Activated CD8-positive, alpha-beta memory T cell treated with anti-CD3 and anti-CD28 coated beads, Interleukin-2, amount 10 ng/mL, durations not matched to agents 7 days and 5 days (primary cell): ENCODE data around the gene PPY. TPM values are rescaled to one million over a fixed set of nuclear protein-coding genes. Genes with fewer than 3 reads are reported as not detected.
"Not testable (repeated sequence)": the region's sequence is repeated elsewhere in the genome, so short reads cannot be mapped to it uniquely, and the experiment has no call there.

Experiments used
- ATAC-seq: fragments of 150-1000 bp; cut with Tn5 transposase; one replicate; pipeline ENCODE4 v1.10.0; 2021; ENCODE audit warnings: moderate library complexity
- CTCF ChIA-PET: fragments of 350-600 bp; sonication (Branson Sonifier 250); formaldehyde crosslinking; loops from one replicate; lab custom pipeline; 2021; ENCODE audit warnings: antibody characterized with exemption; lab: Charles Lee
- DNase-seq: peaks from one replicate; pipeline ENCODE4 v3.0.0-alpha.2; 2020
- H3K27ac Mint-ChIP-seq: one replicate; pipeline ENCODE4 v1.8.0; 2021; ENCODE audit warnings: mild to moderate bottlenecking, mixed read lengths
- H3K27me3 Mint-ChIP-seq: one replicate; pipeline ENCODE4 v1.8.0; 2021; ENCODE audit warnings: mixed read lengths
- H3K36me3 Mint-ChIP-seq: one replicate; pipeline ENCODE4 v1.8.0; 2021; ENCODE audit warnings: mild to moderate bottlenecking, mixed read lengths
- H3K4me1 Mint-ChIP-seq: one replicate; pipeline ENCODE4 v1.8.0; 2021; ENCODE audit warnings: mixed read lengths
- H3K4me3 Mint-ChIP-seq: one replicate; pipeline ENCODE4 v1.8.0; 2021; ENCODE audit warnings: mild to moderate bottlenecking, moderate library complexity, mixed read lengths
- H3K9me3 Mint-ChIP-seq: one replicate; pipeline ENCODE4 v1.8.0; 2022; ENCODE audit warnings: low read depth, mixed read lengths
- total RNA-seq, 2 experiments: library from RNA; stranded (reverse); gene quantifications; one replicate each; pipeline ENCODE4 v1.2.3, GENCODE V29; 2021

Gene PPY
- total RNA-seq, 2 experiments from 2014 or later: not detected

GRCh38 chr17:43905985-43906852 lies 36.1 kb downstream of the PPY start:
- DNase-seq (no peak), ATAC-seq (no peak)
- H3K9me3 Mint-ChIP-seq: no peaks in the 10 kb centered on the region
- H3K27ac Mint-ChIP-seq: no peak overlapping the region
- peaks cover 67% of the 10 kb centered on the region for H3K27me3 Mint-ChIP-seq
- CTCF ChIA-PET: interaction anchor here (0.5 to 1.5 kb wide), 5 partner anchors 18 to 69 kb away, joined by 3 to 4 read pairs (median 3); partner anchors contain the start of gene CD300LG
- no peak overlapping the region for H3K4me3 Mint-ChIP-seq
- peaks cover 7% of the 10 kb centered on the region for H3K4me1 Mint-ChIP-seq
- H3K36me3 Mint-ChIP-seq: no peaks in the 10 kb centered on the region

- no peaks in the 10 kb centered on the region for H3K36me3 Mint-ChIP-seq
- H3K4me1 Mint-ChIP-seq: peaks cover 9% of the 10 kb centered on the region
- no peak overlapping the region for H3K4me3 Mint-ChIP-seq
- peaks cover 74% of the 10 kb centered on the region for H3K27me3 Mint-ChIP-seq
- H3K27ac Mint-ChIP-seq: no peak overlapping the region
- H3K9me3 Mint-ChIP-seq: no peaks in the 10 kb centered on the region
- DNase-seq (no peak), ATAC-seq (no peak)
- CTCF ChIA-PET: interaction anchor here (0.5 kb wide), 1 partner anchor 64 kb away, joined by 3 read pairs; no protein-coding TSS in a partner anchor
Measured at GRCh38 chr17:43905400-43905984, 36.8 kb downstream of the PPY start.

- no peaks in the 10 kb centered on the region for H3K9me3 Mint-ChIP-seq
- ATAC-seq: no peak
- no peaks in the 10 kb centered on the region for H3K36me3 Mint-ChIP-seq
- CTCF ChIA-PET: interaction anchor here (2.4 kb wide), 1 partner anchor 8 kb away, joined by 9 read pairs; no protein-coding TSS in a partner anchor
- peaks cover 55% of the 10 kb centered on the region for H3K27me3 Mint-ChIP-seq
- H3K27ac Mint-ChIP-seq: no peak overlapping the region
- H3K4me3 Mint-ChIP-seq: no peak overlapping the region
- H3K4me1 Mint-ChIP-seq: peaks cover 5% of the 10 kb centered on the region
- DNase-seq: no peak
Measured at GRCh38 chr17:43901861-43902589, 40.3 kb downstream of the PPY start.

GRCh38 chr17:43900858-43901754 lies 41.2 kb downstream of the PPY start:
- no peak for DNase-seq
- no peak for ATAC-seq
- H3K4me1 Mint-ChIP-seq: peaks cover 2% of the 10 kb centered on the region
- CTCF ChIA-PET: interaction anchor here (0.6 to 2.4 kb wide), 4 partner anchors 9 to 1296 kb away, joined by 3 to 9 read pairs (median 4); no protein-coding TSS in a partner anchor
- peak overlapping the region; percentile 65 for H3K4me3 Mint-ChIP-seq
- H3K36me3 Mint-ChIP-seq: no peaks in the 10 kb centered on the region
- H3K27ac Mint-ChIP-seq: no peak overlapping the region
- H3K27me3 Mint-ChIP-seq: peaks cover 54% of the 10 kb centered on the region
- no peaks in the 10 kb centered on the region for H3K9me3 Mint-ChIP-seq

GRCh38 chr17:43900183-43900857 lies 42.0 kb downstream of the PPY start:
- DNase-seq (peak; percentile 88), ATAC-seq (peak; percentile 100)
- Mint-ChIP-seq H3K9me3 (no peaks in the 10 kb centered on the region), H3K4me3 (peak overlapping the region; percentile 65), H3K36me3 (no peaks in the 10 kb centered on the region), H3K27me3 (peaks cover 52% of the 10 kb centered on the region), H3K27ac (no peak overlapping the region), H3K4me1 (peaks cover 2% of the 10 kb centered on the region)
- CTCF ChIA-PET: interaction anchor here (0.6 to 2.4 kb wide), 5 partner anchors 10 to 1296 kb away, joined by 3 to 9 read pairs (median 4); no protein-coding TSS in a partner anchor

GRCh38 chr17:43898446-43898845 lies 43.8 kb downstream of the PPY start:
- no peak for ATAC-seq
- Mint-ChIP-seq H3K27me3 (peaks cover 40% of the 10 kb centered on the region), H3K36me3 (no peaks in the 10 kb centered on the region), H3K4me1 (peaks cover 2% of the 10 kb centered on the region), H3K9me3 (no peaks in the 10 kb centered on the region), H3K27ac (no peak overlapping the region), H3K4me3 (no peak overlapping the region)
- DNase-seq: no peak
- CTCF ChIA-PET: no interaction called here

GRCh38 chr17:43897831-43898230 lies 44.4 kb downstream of the PPY start:
- Mint-ChIP-seq H3K27ac (no peak overlapping the region), H3K27me3 (peaks cover 40% of the 10 kb centered on the region), H3K9me3 (no peaks in the 10 kb centered on the region), H3K36me3 (no peaks in the 10 kb centered on the region), H3K4me1 (peaks cover 2% of the 10 kb centered on the region), H3K4me3 (no peak overlapping the region)
- no peak for DNase-seq
- no peak for ATAC-seq
- CTCF ChIA-PET: interaction anchor here (1.7 kb wide), 1 partner anchor 18 kb away, joined by 4 read pairs; no protein-coding TSS in a partner anchor

GRCh38 chr17:43894494-43894893 lies 47.8 kb downstream of the PPY start:
- H3K4me1 Mint-ChIP-seq, H3K36me3 Mint-ChIP-seq, H3K27ac Mint-ChIP-seq, ATAC-seq, H3K4me3 Mint-ChIP-seq, DNase-seq, H3K9me3 Mint-ChIP-seq: not testable (repeated sequence)
- CTCF ChIA-PET: interaction anchor here (0.8 to 2.4 kb wide), 5 partner anchors 13 to 16 kb away, joined by 3 to 7 read pairs (median 4); partner anchors contain the start of gene MPP2
- peaks cover 28% of the 10 kb centered on the region for H3K27me3 Mint-ChIP-seq

- CTCF ChIA-PET: interaction anchor here (0.6 to 1.6 kb wide), 5 partner anchors 12 to 47 kb away, joined by 3 to 5 read pairs (median 3); no protein-coding TSS in a partner anchor
Measured at GRCh38 chr17:43892647-43892952, 49.7 kb downstream of the PPY start.

GRCh38 chr17:43891851-43892646 lies 50.2 kb downstream of the PPY start:
- H3K4me3 Mint-ChIP-seq: no peak overlapping the region
- no peak overlapping the region for H3K27ac Mint-ChIP-seq
- no peak for DNase-seq
- H3K4me1 Mint-ChIP-seq: no peaks in the 10 kb centered on the region
- no peak for ATAC-seq
- H3K9me3 Mint-ChIP-seq: no peaks in the 10 kb centered on the region
- peaks cover 27% of the 10 kb centered on the region for H3K27me3 Mint-ChIP-seq
- CTCF ChIA-PET: interaction anchor here (0.6 to 1.6 kb wide), 5 partner anchors 12 to 46 kb away, joined by 3 to 5 read pairs (median 3); no protein-coding TSS in a partner anchor
- H3K36me3 Mint-ChIP-seq: no peaks in the 10 kb centered on the region

More at GRCh38 chr17:43892647-43892952, 49.7 kb downstream of the PPY start:
- Mint-ChIP-seq H3K4me3 (no peak overlapping the region), H3K27ac (no peak overlapping the region), H3K36me3 (no peaks in the 10 kb centered on the region), H3K27me3 (peaks cover 28% of the 10 kb centered on the region), H3K9me3 (no peaks in the 10 kb centered on the region), H3K4me1 (no peaks in the 10 kb centered on the region)
- ATAC-seq: no peak
- DNase-seq: no peak
